PC-3 (cell line): ENCODE data around the gene STRN4. TPM values are rescaled to one million over a fixed set of nuclear protein-coding genes. Genes with fewer than 3 reads are reported as not detected.

Source experiments
- ATAC-seq: fragments of 200-7000 bp; cut with Tn5 transposase; 2 replicates; pipeline ENCODE4 v1.9.1; 2020; ENCODE audit warnings: mild to moderate bottlenecking, moderate library complexity
- BruUV-seq: library from RNA; stranded (reverse); fragments of 400-500 nt; replicated peaks from 2 replicates; lab custom pipeline; 2021; lab: Mats Ljungman, UMichigan
- CTCF ChIA-PET: fragments of 300-600 bp; sonication (Branson Sonifier 250); formaldehyde crosslinking; loops from one replicate; lab custom pipeline; 2022; ENCODE audit warnings: antibody characterized with exemption; lab: Charles Lee
- POLR2A ChIA-PET: fragments of 300-600 bp; sonication (Branson Sonifier 250); formaldehyde crosslinking; loops from one replicate; lab custom pipeline; 2022; ENCODE audit warnings: antibody characterized with exemption; ENCODE audit not compliant: unreplicated experiment; lab: Charles Lee
- DNase-seq: peaks from one replicate; pipeline ENCODE4 v3.0.0-alpha.2; 2015
- H2AFZ ChIP-seq: fragments of 300-600 bp; sonication (generic); 2 replicates; pipeline ENCODE4 v1.6.0; 2016; ENCODE audit warnings: antibody characterized with exemption, low read length
- H3F3A ChIP-seq: fragments of 300-600 bp; sonication (generic); one replicate; pipeline ENCODE4 v1.6.0; 2017; ENCODE audit warnings: antibody characterized with exemption, low read length, control low read depth, mild to moderate bottlenecking; ENCODE audit not compliant: unreplicated experiment
- H3K27ac ChIP-seq: fragments of 300-600 bp; sonication (generic); 2 replicates; pipeline ENCODE4 v1.5.1; 2016; ENCODE audit warnings: mild to moderate bottlenecking, low read length
- H3K27me3 ChIP-seq: fragments of 300-600 bp; sonication (generic); 2 replicates; pipeline ENCODE4 v1.6.1; 2016; ENCODE audit warnings: low read length, mixed read lengths
- H3K36me3 ChIP-seq: fragments of 300-600 bp; sonication (generic); 2 replicates; pipeline ENCODE4 v1.6.1; 2016; ENCODE audit warnings: low read depth, mixed run types, low read length, mixed read lengths
- H3K4me1 ChIP-seq: fragments of 300-600 bp; sonication (generic); 2 replicates; pipeline ENCODE4 v1.5.1; 2016; ENCODE audit warnings: low read length; ENCODE audit not compliant: insufficient read depth
- H3K4me2 ChIP-seq: fragments of 300-600 bp; sonication (generic); 2 replicates; pipeline ENCODE4 v1.6.0; 2016; ENCODE audit warnings: low read length
- H3K4me3 ChIP-seq: fragments of 300-600 bp; sonication (generic); 2 replicates; pipeline ENCODE4 v1.5.1; 2016; ENCODE audit warnings: mild to moderate bottlenecking, low read length, mixed read lengths
- H3K79me2 ChIP-seq: fragments of 300-600 bp; sonication (generic); 2 replicates; pipeline ENCODE4 v1.6.1; 2017; ENCODE audit warnings: low read length, mixed read lengths
- H3K9ac ChIP-seq: fragments of 300-600 bp; sonication (generic); 2 replicates; pipeline ENCODE4 v1.6.0; 2016; ENCODE audit warnings: mild to moderate bottlenecking, low read length
- H3K9me2 ChIP-seq: fragments of 300-600 bp; sonication (generic); replicated peaks from 2 replicates; pipeline ENCODE4 v1.6.1; 2016; ENCODE audit warnings: mixed run types, low read length, mixed read lengths
- H3K9me3 ChIP-seq: fragments of 300-600 bp; sonication (generic); 2 replicates; pipeline ENCODE4 v1.6.1; 2016; ENCODE audit warnings: low read length, mixed read lengths
- H4K20me1 ChIP-seq: fragments of 300-600 bp; sonication (generic); 2 replicates; pipeline ENCODE4 v1.6.1; 2016; ENCODE audit warnings: low read length, mixed read lengths
- EZH2 ChIP-seq: fragments of 300-600 bp; sonication (generic); IDR thresholded peaks from one replicate; pipeline ENCODE4 v1.6.1; 2017; ENCODE audit warnings: antibody characterized with exemption, mild to moderate bottlenecking, low read length; ENCODE audit not compliant: unreplicated experiment
- EZH2phosphoT487 ChIP-seq: fragments of 300-600 bp; sonication (generic); IDR thresholded peaks from 2 replicates; pipeline ENCODE4 v1.6.1; 2018; ENCODE audit warnings: mild to moderate bottlenecking, antibody characterized with exemption, low read length, borderline replicate concordance
- intact Hi-C: fragments of 100-400 bp; cut with micrococcal nuclease; formaldehyde crosslinking; loops from 2 replicates; pipeline ENCODE4 v1.9.0; 2023
- total RNA-seq: library from RNA; depleted of rRNA; stranded (reverse); fragments of >200 nt; gene quantifications from 2 replicates; pipeline ENCODE4 v1.2.3, GENCODE V29; 2014
- TF ChIP-seq, protein P1 (sequence below): fragments of 300-600 bp; sonication (generic); conservative IDR thresholded peaks from 2 replicates; pipeline ENCODE4 v1.5.1; 2017; ENCODE audit warnings: antibody characterized with exemption, low read depth, mild to moderate bottlenecking, low read length

Gene STRN4
- total RNA-seq, 1 experiment from 2014 or later, result 62.7 TPM

DNA sequence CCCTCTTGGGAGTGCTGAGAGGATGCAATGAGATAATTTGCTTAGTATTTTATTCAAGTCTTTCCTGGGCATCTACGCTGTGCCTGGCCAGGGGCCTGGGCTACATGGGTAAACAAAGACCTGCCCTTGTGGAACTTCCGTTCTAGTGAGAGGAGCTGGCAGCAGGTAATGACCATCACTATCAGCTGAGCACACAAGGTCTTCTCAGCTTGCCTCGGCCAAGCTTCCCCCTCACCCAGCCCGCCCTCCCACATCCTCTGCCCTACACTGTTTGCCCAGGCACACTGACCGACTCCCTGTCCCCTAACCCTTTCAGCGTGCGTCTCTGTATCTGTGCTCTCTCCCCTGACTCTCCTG is 9.0 kb downstream of the STRN4 start:
- DNase-seq (no peak), ATAC-seq (no peak)
- ChIA-PET CTCF (no interaction called here), POLR2A (no interaction called here)
- Histone ChIP-seq H3K27ac (no peak overlapping the region), H3K36me3 (peaks cover 6% of the 10 kb centered on the region; the same call in 1 of the 2 replicates), H4K20me1 (peaks cover 33% of the 10 kb centered on the region; the same call in 1 of the 2 replicates), H2AFZ (no peak overlapping the region), H3K4me2 (no peak overlapping the region), H3K9me3 (no peaks in the 10 kb centered on the region), H3K4me1 (peaks cover 22% of the 10 kb centered on the region), H3K27me3 (no peaks in the 10 kb centered on the region), H3K79me2 (peaks cover 72% of the 10 kb centered on the region), H3K4me3 (no peak overlapping the region), H3F3A (no peaks in the 10 kb centered on the region), H3K9me2 (no peaks in the 10 kb centered on the region), H3K9ac (no peak overlapping the region)
- intact Hi-C loops, result no loop called here
- TF ChIP-seq EZH2 (no peak), EZH2phosphoT487 (no peak)
- TF ChIP-seq, protein P1, sequence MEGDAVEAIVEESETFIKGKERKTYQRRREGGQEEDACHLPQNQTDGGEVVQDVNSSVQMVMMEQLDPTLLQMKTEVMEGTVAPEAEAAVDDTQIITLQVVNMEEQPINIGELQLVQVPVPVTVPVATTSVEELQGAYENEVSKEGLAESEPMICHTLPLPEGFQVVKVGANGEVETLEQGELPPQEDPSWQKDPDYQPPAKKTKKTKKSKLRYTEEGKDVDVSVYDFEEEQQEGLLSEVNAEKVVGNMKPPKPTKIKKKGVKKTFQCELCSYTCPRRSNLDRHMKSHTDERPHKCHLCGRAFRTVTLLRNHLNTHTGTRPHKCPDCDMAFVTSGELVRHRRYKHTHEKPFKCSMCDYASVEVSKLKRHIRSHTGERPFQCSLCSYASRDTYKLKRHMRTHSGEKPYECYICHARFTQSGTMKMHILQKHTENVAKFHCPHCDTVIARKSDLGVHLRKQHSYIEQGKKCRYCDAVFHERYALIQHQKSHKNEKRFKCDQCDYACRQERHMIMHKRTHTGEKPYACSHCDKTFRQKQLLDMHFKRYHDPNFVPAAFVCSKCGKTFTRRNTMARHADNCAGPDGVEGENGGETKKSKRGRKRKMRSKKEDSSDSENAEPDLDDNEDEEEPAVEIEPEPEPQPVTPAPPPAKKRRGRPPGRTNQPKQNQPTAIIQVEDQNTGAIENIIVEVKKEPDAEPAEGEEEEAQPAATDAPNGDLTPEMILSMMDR, result no peak
- no TSS peak for BruUV-seq

DNA sequence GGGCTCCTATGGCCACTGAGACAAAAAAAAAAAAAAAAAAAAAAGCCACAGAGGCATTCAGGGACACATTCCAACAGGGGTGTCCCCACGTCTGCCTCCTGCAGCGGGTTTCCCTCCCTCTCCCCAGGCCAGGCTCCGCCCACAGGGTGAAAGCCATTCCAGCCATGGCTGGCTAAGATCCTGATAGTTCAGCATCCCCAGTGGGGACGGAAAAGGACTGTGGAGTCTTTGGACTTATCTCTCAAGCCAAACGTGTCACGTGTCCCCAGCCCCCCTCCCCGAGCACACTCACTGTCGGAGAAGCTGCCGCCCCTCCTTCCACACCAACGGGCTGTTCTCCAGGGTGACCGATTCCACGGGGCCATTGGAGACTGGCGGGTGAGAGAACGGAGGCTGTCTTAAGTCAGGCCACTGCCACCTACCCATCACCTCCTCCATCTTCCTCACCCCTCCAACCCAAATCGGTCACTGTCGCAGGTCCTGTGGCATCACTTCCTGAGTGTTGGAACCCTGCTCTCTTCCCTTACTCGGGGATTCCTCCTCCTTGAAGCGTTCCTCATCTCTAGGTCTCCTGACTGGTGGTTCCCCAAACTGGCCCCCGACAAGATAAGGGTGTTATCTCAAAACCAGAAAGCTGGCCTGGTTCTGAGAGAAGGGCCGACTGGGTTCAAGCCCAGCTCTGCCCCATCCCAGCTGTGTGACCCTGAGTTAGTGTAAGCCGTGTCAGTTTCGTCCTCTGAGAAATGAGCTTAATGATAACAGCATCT is 9.5 kb downstream of the STRN4 start:
- no peak for TF ChIP-seq EZH2phosphoT487
- no peak for TF ChIP-seq EZH2
- TF ChIP-seq, protein P1, result no peak
- H3K79me2 ChIP-seq, result peaks cover 72% of the 10 kb centered on the region
- no peaks in the 10 kb centered on the region for H3K9me3 ChIP-seq
- peaks cover 6% of the 10 kb centered on the region; the same call in 1 of the 2 replicates for H3K36me3 ChIP-seq
- H3K27ac ChIP-seq, result no peak overlapping the region
- ChIA-PET POLR2A (no interaction called here), CTCF (no interaction called here)
- no peak overlapping the region for H3K4me3 ChIP-seq
- DNase-seq, result no peak
- H3K4me2 ChIP-seq, result no peak overlapping the region
- H2AFZ ChIP-seq, result no peak overlapping the region
- no peaks in the 10 kb centered on the region for H3K27me3 ChIP-seq
- H3F3A ChIP-seq, result no peaks in the 10 kb centered on the region
- H3K9ac ChIP-seq, result no peak overlapping the region
- BruUV-seq, result no TSS peak
- no peaks in the 10 kb centered on the region for H3K9me2 ChIP-seq
- no peak for ATAC-seq
- H3K4me1 ChIP-seq, result peaks cover 27% of the 10 kb centered on the region
- intact Hi-C loops, result no loop called here
- H4K20me1 ChIP-seq, result peaks cover 28% of the 10 kb centered on the region; the same call in 1 of the 2 replicates
